ENCODE measurements around the gene REV3L.
"Not testable (repeated sequence)": the region's sequence is repeated elsewhere in the genome, so short reads cannot be mapped to it uniquely, and the experiment has no call there.

Gene REV3L

DNA sequence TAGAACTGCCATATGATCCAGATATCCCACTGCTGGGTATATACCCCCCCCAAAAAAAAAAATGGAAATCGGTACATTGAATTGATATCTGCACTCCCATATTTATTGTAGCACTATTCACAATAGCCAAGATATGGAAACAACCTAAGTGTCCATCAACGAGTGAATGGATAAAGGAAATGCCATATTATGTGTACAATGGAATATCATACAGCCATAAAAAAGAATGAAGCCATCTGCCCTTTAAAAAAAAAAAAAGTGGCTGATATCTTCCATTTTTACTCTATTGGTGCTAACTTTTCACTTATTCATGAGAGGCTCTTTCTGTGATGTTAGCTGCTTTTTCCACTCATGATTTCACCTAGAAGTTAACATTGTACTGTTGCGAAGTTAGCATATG lies 156.5 kb downstream of the REV3L start:
- DNase-seq (ENCODE audit: extremely low spot score, insufficient read length, low read depth) (no peak), FAIRE-seq (no peak)

DNA sequence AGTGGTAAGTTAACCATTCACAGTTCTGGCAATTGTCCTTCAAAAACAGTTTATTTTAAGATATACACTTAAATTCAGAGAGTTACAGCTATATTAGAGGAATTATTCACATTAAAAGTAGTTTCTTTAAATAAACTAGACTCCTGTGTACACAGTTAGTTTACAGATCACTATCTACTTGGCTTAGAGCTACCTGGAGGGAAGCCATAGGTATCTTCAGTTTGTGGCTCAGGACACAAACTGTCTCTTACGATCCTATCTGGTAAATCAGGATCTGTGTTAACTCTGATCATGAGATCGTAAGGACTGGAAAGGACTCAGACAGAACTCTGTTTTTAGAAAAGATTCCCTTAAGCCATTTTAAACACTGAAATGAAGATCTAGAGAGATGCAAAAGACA lies 160.9 kb downstream of the REV3L start:
- DNase-seq (ENCODE audit: extremely low spot score, insufficient read length, low read depth) (no peak), FAIRE-seq (no peak)

DNA sequence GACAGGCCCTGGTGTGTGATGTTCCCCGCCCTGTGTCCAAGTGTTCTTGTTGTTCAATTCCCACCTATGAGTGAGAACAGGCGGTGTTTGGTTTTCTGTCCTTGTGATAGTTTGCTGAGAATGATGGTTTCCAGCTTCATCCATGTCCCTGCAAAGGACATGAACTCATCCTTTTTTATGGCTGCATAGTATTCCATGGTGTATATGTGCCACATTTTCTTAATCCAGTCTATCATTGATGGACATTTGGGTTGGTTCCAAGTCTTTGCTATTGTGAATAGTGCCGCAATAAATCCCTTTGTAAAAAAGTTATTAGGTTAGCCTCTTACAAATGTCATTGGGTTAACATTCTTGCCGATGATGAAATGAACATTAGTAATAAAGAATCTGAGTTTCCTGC lies 175.1 kb downstream of the REV3L start:
- FAIRE-seq, result not testable (repeated sequence)

GRCh38 chr6:111307275-111307858 lies 175.7 kb downstream of the REV3L start:
- FAIRE-seq (no peak), DNase-seq (ENCODE audit: extremely low spot score, insufficient read length, low read depth) (no peak)

More for the DNA sequence above, 175.1 kb downstream of the REV3L start:
- DNase-seq (ENCODE audit: extremely low spot score, insufficient read length, low read depth), result not testable (repeated sequence)

DNA sequence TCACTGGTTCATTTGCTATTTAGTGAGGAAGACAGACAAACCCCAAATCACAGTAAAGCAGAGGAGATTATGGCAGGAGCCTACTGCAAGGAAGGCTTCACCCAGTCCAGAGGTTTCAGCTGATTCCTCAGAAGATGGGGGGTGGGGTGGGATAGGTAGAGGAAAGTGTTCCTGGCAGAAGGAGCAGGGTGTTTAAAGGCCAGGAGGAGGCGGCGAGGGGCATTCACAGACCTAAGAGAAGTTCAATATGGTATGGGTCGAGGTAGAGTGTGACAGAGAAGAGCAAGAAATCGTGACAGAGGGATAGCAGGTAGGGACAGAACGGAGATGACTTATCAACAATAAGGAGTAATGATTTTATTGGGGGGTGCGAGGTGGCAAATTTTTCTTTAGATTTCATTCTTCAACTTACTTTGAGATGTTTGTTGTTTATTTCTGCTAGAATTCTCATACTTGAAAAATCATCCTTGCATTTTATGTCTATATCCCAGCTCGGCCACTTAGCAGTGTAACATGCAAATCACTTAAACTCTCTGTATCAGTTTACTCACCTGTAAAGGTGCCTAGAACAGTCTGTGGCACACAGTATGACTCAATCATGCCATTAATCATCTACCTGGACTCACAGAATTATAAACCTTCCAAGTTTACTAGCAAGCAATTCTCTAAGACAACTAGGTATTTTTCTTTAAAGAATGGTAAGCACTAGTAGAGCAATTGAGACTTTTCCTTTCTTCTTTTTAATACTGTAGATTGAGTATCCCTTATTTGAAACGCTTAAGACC lies 176.7 kb downstream of the REV3L start:
- FAIRE-seq (no peak), DNase-seq (ENCODE audit: extremely low spot score, insufficient read length, low read depth) (no peak)

DNA sequence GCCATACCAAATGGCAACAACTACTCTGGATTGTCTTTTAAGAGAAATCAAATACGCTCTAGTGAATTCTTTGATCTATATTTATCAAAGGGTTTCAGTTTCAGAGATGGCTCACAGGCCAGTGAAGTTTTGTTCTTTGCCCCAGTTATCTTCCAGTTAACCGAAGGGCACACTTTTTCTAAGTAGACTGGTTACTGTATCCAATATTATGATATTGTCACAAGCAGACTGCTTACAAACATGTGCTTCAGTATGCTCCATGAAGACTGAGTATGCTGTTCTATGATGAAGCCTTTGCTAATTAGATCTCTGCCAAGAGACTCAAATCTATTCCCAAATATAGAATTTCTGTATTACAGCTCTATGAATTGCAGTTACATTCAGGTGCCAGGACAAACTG lies 181.1 kb downstream of the REV3L start:
- FAIRE-seq, result peak; percentile 84

GRCh38 chr6:111300938-111301800 lies 181.8 kb downstream of the REV3L start:
- peak; percentile 48 for FAIRE-seq
- DNase-seq (ENCODE audit: extremely low spot score, insufficient read length, low read depth), result not testable (repeated sequence)

More for the DNA sequence above, 181.1 kb downstream of the REV3L start:
- no peak for DNase-seq (ENCODE audit: extremely low spot score, insufficient read length, low read depth)

- no peak for FAIRE-seq
These were observed 185.2 kb downstream of the REV3L start for GRCh38 chr6:111297776-111298175.

DNA sequence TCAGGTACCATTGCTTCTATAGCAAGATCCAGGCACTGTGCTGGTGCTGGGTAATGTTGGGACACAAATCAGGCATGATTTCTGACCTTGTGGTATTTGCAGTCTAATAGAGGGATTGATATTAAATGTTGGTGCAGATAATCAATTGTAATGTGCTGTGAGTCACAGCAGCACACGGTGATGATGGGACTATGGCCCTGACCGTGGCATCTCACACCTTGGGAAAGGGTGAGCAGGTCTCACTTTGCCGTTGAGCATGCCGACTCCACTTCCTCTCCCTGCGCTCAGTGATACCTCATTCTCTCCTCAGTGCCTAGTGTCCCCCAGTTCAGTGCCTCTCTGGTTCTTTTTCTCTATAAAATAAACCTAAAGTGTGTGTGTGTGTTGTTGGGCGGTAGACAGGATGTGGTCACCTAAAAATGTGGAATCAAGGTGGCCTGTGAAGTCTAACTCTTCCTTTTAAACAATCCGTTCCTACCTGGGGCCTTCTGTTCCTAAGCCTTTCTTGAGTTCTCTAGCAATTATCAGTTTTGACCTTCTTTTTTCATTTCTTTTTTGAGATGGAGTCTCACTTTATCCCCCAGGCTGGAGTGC lies 188.5 kb downstream of the REV3L start:
- FAIRE-seq (no peak), DNase-seq (ENCODE audit: extremely low spot score, insufficient read length, low read depth) (no peak)

More at GRCh38 chr6:111297776-111298175, 185.2 kb downstream of the REV3L start:
- DNase-seq (ENCODE audit: extremely low spot score, insufficient read length, low read depth), result no peak

DNA sequence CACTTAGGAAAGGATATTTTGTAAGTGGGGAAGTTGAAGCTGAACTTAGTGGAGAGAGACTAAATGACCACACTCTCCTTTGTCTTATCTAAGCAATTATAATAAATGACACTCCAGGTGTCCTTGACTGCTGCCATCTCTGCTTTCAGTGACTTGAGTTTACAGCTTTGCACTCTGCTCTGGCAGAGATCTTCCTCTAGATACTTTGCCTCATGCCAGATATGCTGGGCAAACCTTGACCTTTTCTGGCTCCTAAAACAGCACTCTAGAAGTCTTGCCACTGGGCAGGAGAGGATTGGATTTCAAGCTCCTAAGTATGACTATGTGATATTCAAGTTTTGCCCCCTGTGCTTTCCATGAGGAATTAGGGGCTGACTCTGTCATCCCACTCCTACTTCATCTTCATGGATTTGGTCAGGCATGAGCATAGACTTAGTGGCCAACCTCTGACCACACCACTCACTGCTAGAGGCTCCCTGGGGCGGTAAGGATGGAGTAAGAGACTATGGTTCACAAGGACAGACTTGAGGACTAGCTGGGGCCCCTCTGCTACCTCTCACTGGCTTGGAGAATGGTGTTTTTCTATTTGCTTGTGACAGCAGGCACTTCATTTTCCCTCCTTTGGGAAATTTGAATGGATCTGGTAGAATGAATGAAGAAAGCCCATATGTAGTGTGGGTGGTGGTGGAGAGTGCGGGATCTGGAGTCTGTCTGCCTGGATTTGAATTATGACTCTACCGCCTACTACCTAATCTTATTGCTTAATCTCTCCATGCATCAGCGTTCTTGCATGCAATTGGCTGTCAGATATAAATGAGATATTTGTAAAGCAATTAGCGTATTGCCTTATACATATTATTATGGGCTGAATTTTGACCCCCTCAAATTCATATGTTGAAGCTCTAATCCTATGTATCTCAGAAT lies 191.4 kb downstream of the REV3L start:
- DNase-seq (ENCODE audit: extremely low spot score, insufficient read length, low read depth) (no peak), FAIRE-seq (no peak)

DNA sequence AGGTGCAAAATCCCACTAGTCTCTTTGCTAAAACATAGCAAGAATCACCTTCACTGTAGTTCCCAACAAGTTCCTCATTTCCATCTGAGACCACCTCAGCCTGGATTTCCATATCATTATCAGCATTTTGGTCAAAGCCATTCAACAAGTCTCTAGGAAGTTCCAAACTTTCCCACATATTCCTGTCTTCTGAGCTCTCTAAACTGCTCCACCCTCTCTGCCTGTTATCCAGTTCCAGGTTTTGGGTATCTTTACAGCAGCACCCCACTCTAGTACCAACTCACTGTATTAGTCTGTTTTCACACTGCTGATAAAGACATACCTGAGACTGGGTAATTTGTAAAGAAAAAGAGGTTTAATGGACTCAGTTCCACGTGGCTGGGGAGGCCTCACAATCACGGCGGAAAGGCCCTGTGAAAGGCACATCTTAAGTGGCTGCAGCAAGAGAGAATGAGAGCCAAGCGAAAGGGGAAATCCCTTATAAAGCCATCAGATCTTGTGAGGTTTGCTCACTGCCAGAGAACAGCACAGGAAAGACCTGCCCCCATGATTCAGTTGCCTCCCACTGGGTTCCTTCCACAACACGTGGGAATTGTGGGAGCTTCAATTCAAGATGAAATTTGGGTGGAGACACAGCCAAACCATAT lies 192.2 kb downstream of the REV3L start:
- peak; percentile 79 for FAIRE-seq
- not testable (repeated sequence) for DNase-seq (ENCODE audit: extremely low spot score, insufficient read length, low read depth)

GRCh38 chr6:111284356-111284755 lies 198.7 kb downstream of the REV3L start:
- FAIRE-seq, result peak; percentile 57
- DNase-seq (ENCODE audit: extremely low spot score, insufficient read length, low read depth), result not testable (repeated sequence)

DNA sequence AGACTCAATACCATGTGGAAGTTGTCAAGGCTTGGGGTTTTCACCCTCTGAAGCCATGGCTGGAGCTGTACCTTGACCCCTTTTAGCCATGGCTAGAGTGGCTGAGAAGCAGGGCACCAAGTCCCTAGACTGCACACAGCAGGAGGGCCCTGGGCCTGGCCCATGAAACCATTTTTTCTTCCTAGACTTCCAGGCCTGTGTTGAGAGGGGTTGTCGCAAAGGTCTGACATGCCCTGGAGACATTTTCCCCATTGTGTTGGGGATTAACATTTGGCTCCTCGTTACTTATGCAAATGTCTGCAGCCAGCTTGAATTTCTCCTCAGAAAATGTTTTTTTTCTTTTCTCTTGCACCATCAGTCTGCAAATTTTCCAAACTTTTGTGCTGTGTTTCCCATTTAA lies 199.3 kb downstream of the REV3L start:
- DNase-seq (ENCODE audit: extremely low spot score, insufficient read length, low read depth) (no peak), FAIRE-seq (no peak)

DNA sequence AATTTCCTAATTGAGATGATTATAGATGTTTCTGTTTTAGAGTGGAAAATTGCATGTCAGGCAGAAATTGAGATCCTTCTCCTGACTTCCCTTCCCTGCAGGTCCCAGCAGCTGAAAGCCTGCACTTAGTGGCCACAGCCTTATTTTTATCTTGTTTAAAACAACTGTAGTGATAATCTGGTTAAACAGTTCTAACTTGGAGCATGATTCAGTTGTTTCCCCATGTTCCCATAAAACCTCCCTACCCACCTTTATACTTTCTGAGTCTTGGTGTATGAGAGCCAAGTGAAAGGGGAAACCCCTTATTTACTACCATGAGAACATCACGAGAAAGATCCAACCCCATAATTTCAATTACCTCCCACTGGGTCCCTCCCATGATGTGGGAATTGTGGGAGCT lies 200.5 kb downstream of the REV3L start:
- DNase-seq (ENCODE audit: extremely low spot score, insufficient read length, low read depth), result no peak
- FAIRE-seq, result no peak

DNA sequence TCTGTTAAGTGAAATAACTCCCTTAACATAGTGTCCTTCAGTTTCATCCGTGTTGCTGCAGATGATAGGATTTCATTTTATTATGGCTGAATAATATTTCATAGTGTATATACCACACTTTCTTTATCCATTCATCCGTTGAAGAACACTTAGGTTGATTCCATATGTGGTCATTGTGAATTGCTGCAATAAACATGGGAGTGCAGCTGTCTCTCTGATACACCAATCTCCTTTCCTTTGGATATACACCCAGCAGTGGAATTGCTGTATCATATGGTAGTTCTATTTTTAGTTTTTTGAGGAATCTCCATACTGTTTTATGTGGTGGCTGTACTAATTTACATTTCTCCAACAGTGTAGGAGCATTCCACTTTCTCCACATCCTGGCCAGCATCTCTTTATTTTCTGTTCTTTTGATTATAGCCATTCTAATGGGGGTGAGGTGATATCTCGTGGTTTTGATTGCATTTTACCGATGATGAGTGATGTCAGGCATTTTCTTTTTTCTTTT lies 202.5 kb downstream of the REV3L start:
- DNase-seq (ENCODE audit: extremely low spot score, insufficient read length, low read depth) (no peak), FAIRE-seq (no peak)

- DNase-seq (ENCODE audit: extremely low spot score, insufficient read length, low read depth) (no peak), FAIRE-seq (no peak)
These were observed 204.3 kb downstream of the REV3L start for GRCh38 chr6:111278731-111279130.

DNA sequence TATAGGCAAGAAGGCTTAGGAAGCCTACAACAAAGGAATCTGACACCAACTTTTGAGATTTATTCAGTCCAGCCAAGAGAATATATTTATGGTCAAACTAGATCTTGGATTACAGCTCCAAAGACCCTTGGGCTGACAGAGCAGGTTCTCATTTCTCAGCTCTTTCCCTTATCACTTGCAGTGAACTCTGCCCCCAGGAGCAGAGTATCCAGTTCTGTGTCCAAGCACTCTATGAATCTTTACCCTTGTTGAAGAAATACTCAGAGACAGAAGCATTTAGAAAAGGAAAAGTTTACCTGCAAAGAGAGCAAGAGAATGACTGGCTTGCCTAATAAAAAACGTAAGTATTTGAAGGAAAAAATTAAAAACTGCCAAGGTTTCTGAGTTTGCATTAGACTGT lies 205.2 kb downstream of the REV3L start:
- no peak for FAIRE-seq

GRCh38 chr6:111276736-111277135 lies 206.3 kb downstream of the REV3L start:
- FAIRE-seq (no peak), DNase-seq (ENCODE audit: extremely low spot score, insufficient read length, low read depth) (no peak)

More for the DNA sequence above, 205.2 kb downstream of the REV3L start:
- DNase-seq (ENCODE audit: extremely low spot score, insufficient read length, low read depth), result no peak

DNA sequence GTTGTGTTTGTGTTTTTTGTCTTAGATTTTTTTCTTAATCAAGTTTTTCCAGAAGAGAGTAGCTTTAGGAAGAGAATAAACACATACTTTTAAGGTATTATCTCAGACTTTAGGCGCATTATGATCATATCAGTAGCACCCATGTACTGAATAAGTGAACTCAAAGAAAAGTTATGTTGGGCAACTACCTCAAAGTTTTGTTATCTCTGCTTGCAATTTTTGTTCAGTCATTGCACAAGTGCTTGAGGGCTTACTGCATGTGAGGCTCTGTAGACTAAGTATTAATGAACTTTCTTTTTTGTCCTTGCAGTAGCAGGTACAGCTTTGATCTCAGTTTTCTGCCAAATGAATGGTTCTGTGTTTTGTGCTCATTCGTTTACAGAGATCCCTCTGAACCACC lies 206.7 kb downstream of the REV3L start:
- FAIRE-seq (no peak), DNase-seq (ENCODE audit: extremely low spot score, insufficient read length, low read depth) (no peak)

Measured in GM18507 (cell line).